ENCODE data around the gene GAS7. TPM values are rescaled to one million over a fixed set of nuclear protein-coding genes. Genes with fewer than 3 reads are reported as not detected.

Gene GAS7
- total and polyA plus RNA-seq, 9 of the 15 experiments (the other 6 are each of a cell fraction or from before 2014, with no cell fraction given), result 0.11 to 0.33 TPM; not detected in 7

DNA sequence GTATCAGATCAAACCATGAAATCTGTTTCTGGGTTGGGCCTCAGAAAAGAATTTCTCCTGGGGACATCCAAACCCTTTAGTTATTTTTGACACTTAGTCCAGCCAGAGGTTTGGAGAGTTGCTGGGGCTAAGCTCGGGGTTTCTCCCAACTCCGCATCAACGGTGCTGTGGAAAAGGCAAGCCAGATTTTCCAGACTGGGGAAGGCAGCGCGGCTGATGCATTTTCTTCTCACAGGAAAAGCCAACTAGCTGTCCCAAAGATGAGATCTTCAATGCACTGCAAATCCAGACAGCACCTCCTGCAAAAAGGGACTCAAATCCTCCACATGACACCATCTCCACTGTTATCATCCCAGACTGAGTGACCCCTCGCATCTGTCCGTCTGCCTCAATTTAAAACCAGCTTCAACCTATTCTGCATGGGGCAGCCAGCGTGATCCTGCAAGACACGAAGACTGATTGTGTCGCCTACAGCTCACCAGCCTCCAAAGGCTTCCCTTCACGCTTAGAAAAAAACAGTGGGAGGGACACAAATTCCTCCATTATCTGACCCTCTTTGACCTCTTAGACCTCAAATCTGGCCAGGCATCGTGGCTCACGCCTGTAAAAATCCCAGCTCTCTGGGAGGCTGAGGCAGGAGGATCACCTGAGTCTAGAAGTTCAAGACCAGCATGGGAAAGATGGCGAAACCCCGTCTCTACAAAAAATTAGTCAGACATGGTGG, 62.0 kb downstream of the GAS7 start:
- Histone ChIP-seq H3K4me2 (ENCODE audit: insufficient read depth, low read length) (no peak overlapping the region), H3K27me3 (ENCODE audit: control insufficient read depth in 2 of 2, insufficient read depth in 2 of 2, low read length in 2 of 2) (no peaks in the 10 kb centered on the region)

More for the DNA sequence above, 62.0 kb downstream of the GAS7 start:
- no TSS peak for BruUV-seq (replicated peaks)
- Histone ChIP-seq H3K9ac (ENCODE audit: insufficient read depth in 1 of 2, low read depth in 2 of 2, low read length in 2 of 2) (no peak overlapping the region), H3K9me3 (replicated peaks; ENCODE audit: control insufficient read depth, insufficient read depth, low read depth, low read length) (no peaks in the 10 kb centered on the region), H3K4me3 (no peak overlapping the region), H3K79me2 (ENCODE audit: control insufficient read depth, insufficient read depth, low read length) (no peaks in the 10 kb centered on the region), H3K36me3 (ENCODE audit: control insufficient read depth, insufficient read depth, low read length) (no peaks in the 10 kb centered on the region), H3K4me1 (replicated peaks in 1 of 2; ENCODE audit: control insufficient read depth in 2 of 2, insufficient read depth in 2 of 2, low read length in 2 of 2) (no peaks in the 10 kb centered on the region), H4K20me1 (replicated peaks; ENCODE audit: control insufficient read depth, insufficient read depth, low read length) (no peaks in the 10 kb centered on the region), H3K9me1 (ENCODE audit: control insufficient read depth, insufficient read depth, low read length) (no peaks in the 10 kb centered on the region), H2AFZ (ENCODE audit: low read depth, low read length) (no peak overlapping the region), H3K27ac (ENCODE audit: extremely low read depth, low read depth, low read length) (no peak overlapping the region)
- WGBS (ENCODE audit: insufficient coverage, low coverage, missing lambda C conversion rate), result 0% methylated on average over 13 of the region's 15 CpGs
- ChIA-PET POLR2A (no interaction called here), CTCF (ENCODE audit: low intra/inter-chr PET ratio) (no interaction called here)
- no peak for FAIRE-seq
- TF ChIP-seq, protein P1, sequence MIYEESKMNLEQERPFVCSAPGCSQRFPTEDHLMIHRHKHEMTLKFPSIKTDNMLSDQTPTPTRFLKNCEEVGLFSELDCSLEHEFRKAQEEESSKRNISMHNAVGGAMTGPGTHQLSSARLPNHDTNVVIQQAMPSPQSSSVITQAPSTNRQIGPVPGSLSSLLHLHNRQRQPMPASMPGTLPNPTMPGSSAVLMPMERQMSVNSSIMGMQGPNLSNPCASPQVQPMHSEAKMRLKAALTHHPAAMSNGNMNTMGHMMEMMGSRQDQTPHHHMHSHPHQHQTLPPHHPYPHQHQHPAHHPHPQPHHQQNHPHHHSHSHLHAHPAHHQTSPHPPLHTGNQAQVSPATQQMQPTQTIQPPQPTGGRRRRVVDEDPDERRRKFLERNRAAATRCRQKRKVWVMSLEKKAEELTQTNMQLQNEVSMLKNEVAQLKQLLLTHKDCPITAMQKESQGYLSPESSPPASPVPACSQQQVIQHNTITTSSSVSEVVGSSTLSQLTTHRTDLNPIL (CRISPR knock-in tag; IDR thresholded peaks at IDR 0.05), result no peak
- TF ChIP-seq ZNF384 (IDR thresholded peaks at IDR 0.05; ENCODE audit: low read depth, low read length) (no peak), TAL1 (IDR thresholded peaks at IDR 0.05) (no peak)
- TF ChIP-seq, protein P2, sequence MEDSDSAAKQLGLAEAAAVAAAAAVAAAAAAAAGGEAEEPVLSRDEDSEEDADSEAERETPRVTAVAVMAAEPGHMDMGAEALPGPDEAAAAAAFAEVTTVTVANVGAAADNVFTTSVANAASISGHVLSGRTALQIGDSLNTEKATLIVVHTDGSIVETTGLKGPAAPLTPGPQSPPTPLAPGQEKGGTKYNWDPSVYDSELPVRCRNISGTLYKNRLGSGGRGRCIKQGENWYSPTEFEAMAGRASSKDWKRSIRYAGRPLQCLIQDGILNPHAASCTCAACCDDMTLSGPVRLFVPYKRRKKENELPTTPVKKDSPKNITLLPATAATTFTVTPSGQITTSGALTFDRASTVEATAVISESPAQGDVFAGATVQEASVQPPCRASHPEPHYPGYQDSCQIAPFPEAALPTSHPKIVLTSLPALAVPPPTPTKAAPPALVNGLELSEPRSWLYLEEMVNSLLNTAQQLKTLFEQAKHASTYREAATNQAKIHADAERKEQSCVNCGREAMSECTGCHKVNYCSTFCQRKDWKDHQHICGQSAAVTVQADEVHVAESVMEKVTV (CRISPR knock-in tag; IDR thresholded peaks at IDR 0.05), result no peak
- intact Hi-C loops (cut with micrococcal nuclease) (no loop called here), in situ Hi-C loops (cut with MboI) (no loop called here)
- DNase-seq (ENCODE audit: extremely low read depth in 1 of 4, low spot score in 3 of 4), result no peak
- no peak for ATAC-seq
